Calu3 (cell line): ENCODE measurements around the gene FHAD1. TPM values are rescaled to one million over a fixed set of nuclear protein-coding genes. Genes with fewer than 3 reads are reported as not detected.

ENCODE experiments used
- BruUV-seq: library from RNA; stranded (reverse); fragments of 400-500 nt; replicated peaks from 2 replicates; lab custom pipeline; 2021; lab: Mats Ljungman, UMichigan
- CTCF ChIA-PET: fragments of 300-600 bp; sonication (Branson Sonifier 250); formaldehyde crosslinking; loops from one replicate; lab custom pipeline; 2022; ENCODE audit warnings: antibody characterized with exemption; lab: Charles Lee
- DNase-seq: peaks from one replicate; pipeline ENCODE4 v3.0.0; 2022
- H3K27ac Mint-ChIP-seq: one replicate; pipeline ENCODE4 v1.8.0; 2022; ENCODE audit warnings: mixed read lengths; ENCODE audit not compliant: unreplicated experiment
- H3K27me3 Mint-ChIP-seq: one replicate; pipeline ENCODE4 v1.8.0; 2022; ENCODE audit warnings: mixed read lengths; ENCODE audit not compliant: unreplicated experiment
- H3K36me3 Mint-ChIP-seq: one replicate; pipeline ENCODE4 v1.8.0; 2022; ENCODE audit warnings: mild to moderate bottlenecking, moderate library complexity, mixed read lengths; ENCODE audit not compliant: insufficient read depth, unreplicated experiment
- H3K4me1 Mint-ChIP-seq: one replicate; pipeline ENCODE4 v1.8.0; 2022; ENCODE audit warnings: mild to moderate bottlenecking, low read depth, mixed read lengths; ENCODE audit not compliant: unreplicated experiment
- H3K4me3 Mint-ChIP-seq: one replicate; pipeline ENCODE4 v1.8.0; 2022; ENCODE audit warnings: mild to moderate bottlenecking, low read depth, moderate library complexity, mixed read lengths; ENCODE audit not compliant: unreplicated experiment
- H3K9me3 Mint-ChIP-seq: one replicate; pipeline ENCODE4 v1.8.0; 2022; ENCODE audit warnings: low read depth, mixed read lengths; ENCODE audit not compliant: unreplicated experiment
- CTCF ChIP-seq: fragments of 200-600 bp; IDR thresholded peaks from one replicate; pipeline ENCODE4 v1.8.0; 2022; ENCODE audit warnings: antibody characterized with exemption; ENCODE audit not compliant: unreplicated experiment
- intact Hi-C: fragments of 100-400 bp; cut with micrococcal nuclease; formaldehyde crosslinking; loops from one replicate; pipeline ENCODE4 v1.10.0; 2022; ENCODE audit not compliant: unreplicated experiment
- total RNA-seq: library from RNA; stranded (reverse); gene quantifications from 2 replicates; pipeline ENCODE4 v1.2.3, GENCODE V29; 2022

FHAD1 gene
- total RNA-seq, 1 experiment from 2014 or later, result 2.7 TPM

GRCh38 chr1:15391366-15391765, 144.3 kb downstream of the FHAD1 start:
- intact Hi-C loops, result no loop called here
- H3K27me3 Mint-ChIP-seq, result peaks cover 10% of the 10 kb centered on the region
- H3K9me3 Mint-ChIP-seq, result no peaks in the 10 kb centered on the region
- CTCF ChIA-PET, result no interaction called here
- TF ChIP-seq CTCF, result no peak
- H3K4me3 Mint-ChIP-seq, result no peak overlapping the region
- H3K4me1 Mint-ChIP-seq, result no peaks in the 10 kb centered on the region
- no peaks in the 10 kb centered on the region for H3K36me3 Mint-ChIP-seq
- no peak for DNase-seq
- BruUV-seq, result no TSS peak
- H3K27ac Mint-ChIP-seq, result no peak overlapping the region

- CTCF ChIA-PET, result no interaction called here
- Mint-ChIP-seq H3K4me1 (no peaks in the 10 kb centered on the region), H3K9me3 (no peaks in the 10 kb centered on the region)
Observed at GRCh38 chr1:15393475-15394257, 146.6 kb downstream of the FHAD1 start.

GRCh38 chr1:15394258-15394690, 147.3 kb downstream of the FHAD1 start:
- H3K27ac Mint-ChIP-seq, result no peak overlapping the region
- no peak overlapping the region for H3K4me3 Mint-ChIP-seq
- CTCF ChIA-PET, result no interaction called here
- no peaks in the 10 kb centered on the region for H3K9me3 Mint-ChIP-seq
- no TSS peak for BruUV-seq
- no peak for DNase-seq
- intact Hi-C loops, result no loop called here
- H3K36me3 Mint-ChIP-seq, result no peaks in the 10 kb centered on the region
- no peaks in the 10 kb centered on the region for H3K4me1 Mint-ChIP-seq
- H3K27me3 Mint-ChIP-seq, result no peaks in the 10 kb centered on the region
- no peak for TF ChIP-seq CTCF

More at GRCh38 chr1:15393475-15394257, 146.6 kb downstream of the FHAD1 start:
- no peak for DNase-seq
- no peak overlapping the region for H3K27ac Mint-ChIP-seq
- H3K4me3 Mint-ChIP-seq, result no peak overlapping the region
- intact Hi-C loops, result no loop called here
- no peaks in the 10 kb centered on the region for H3K36me3 Mint-ChIP-seq
- no TSS peak for BruUV-seq
- no peaks in the 10 kb centered on the region for H3K27me3 Mint-ChIP-seq
- TF ChIP-seq CTCF, result no peak

GRCh38 chr1:15397236-15397635, 150.2 kb downstream of the FHAD1 start:
- CTCF ChIA-PET, result no interaction called here
- Mint-ChIP-seq H3K4me1 (no peaks in the 10 kb centered on the region), H3K27me3 (no peaks in the 10 kb centered on the region), H3K36me3 (no peaks in the 10 kb centered on the region), H3K4me3 (no peak overlapping the region), H3K27ac (no peak overlapping the region), H3K9me3 (no peaks in the 10 kb centered on the region)
- DNase-seq, result no peak
- no peak for TF ChIP-seq CTCF
- no TSS peak for BruUV-seq
- intact Hi-C loops, result no loop called here
